ENCODE results near the gene OR5K4.

- TF ChIP-seq RNF2 (IDR thresholded peaks at IDR 0.05; ENCODE audit: borderline replicate concordance, low read depth, low read length, missing control alignments, poor library complexity, severe bottlenecking), result no peak
- no peak for TF ChIP-seq POLR2A (IDR thresholded peaks at IDR 0.05; ENCODE audit: control extremely low read depth in 1 of 2, low read depth in 2 of 2, low read length in 2 of 2)
- no peak for TF ChIP-seq POLR2AphosphoS5 (IDR thresholded peaks at IDR 0.05; ENCODE audit: low read depth, low read length)
- no peak for TF ChIP-seq EP300 (IDR thresholded peaks at IDR 0.05; ENCODE audit: borderline replicate concordance in 1 of 2, low read depth in 2 of 2, low read length in 2 of 2)
- TF ChIP-seq PHF8 (conservative IDR thresholded peaks at IDR 0.05; ENCODE audit: low read depth, low read length), result no peak
- TF ChIP-seq CTCF (IDR thresholded peaks at IDR 0.05; ENCODE audit: control extremely low read depth in 1 of 3, insufficient read depth in 1 of 3, low read depth in 1 of 3, low read length in 3 of 3), result no peak
- no peak for TF ChIP-seq HDAC2 (IDR thresholded peaks at IDR 0.05; ENCODE audit: borderline replicate concordance in 1 of 2, low read depth in 2 of 2, low read length in 2 of 2)
- TF ChIP-seq EZH2 (IDR thresholded peaks at IDR 0.05; ENCODE audit: low read depth, low read length, severe bottlenecking), result no peak
Observed at GRCh38 chr3:98331329-98331728, 22.3 kb upstream of the OR5K4 start.

Measured in H1 (cell line).